Activated gamma-delta T cell treated with anti-CD3 and anti-CD28 coated beads, Interleukin-2, amount 50 U/mL, for 16 hours (primary cell): ENCODE data around the gene STX1B.
"Not testable (repeated sequence)": the region's sequence is repeated elsewhere in the genome, so short reads cannot be mapped to it uniquely, and the experiment has no call there.

Experiments used
- DNase-seq: peaks from one replicate; pipeline ENCODE4 v3.0.0-alpha.2; 2020; ENCODE audit warnings: low read depth

Gene STX1B

GRCh38 chr16:30951750-30952149, 58.7 kb downstream of the STX1B start:
- no peak for DNase-seq

GRCh38 chr16:30951193-30951592, 59.2 kb downstream of the STX1B start:
- no peak for DNase-seq

DNA sequence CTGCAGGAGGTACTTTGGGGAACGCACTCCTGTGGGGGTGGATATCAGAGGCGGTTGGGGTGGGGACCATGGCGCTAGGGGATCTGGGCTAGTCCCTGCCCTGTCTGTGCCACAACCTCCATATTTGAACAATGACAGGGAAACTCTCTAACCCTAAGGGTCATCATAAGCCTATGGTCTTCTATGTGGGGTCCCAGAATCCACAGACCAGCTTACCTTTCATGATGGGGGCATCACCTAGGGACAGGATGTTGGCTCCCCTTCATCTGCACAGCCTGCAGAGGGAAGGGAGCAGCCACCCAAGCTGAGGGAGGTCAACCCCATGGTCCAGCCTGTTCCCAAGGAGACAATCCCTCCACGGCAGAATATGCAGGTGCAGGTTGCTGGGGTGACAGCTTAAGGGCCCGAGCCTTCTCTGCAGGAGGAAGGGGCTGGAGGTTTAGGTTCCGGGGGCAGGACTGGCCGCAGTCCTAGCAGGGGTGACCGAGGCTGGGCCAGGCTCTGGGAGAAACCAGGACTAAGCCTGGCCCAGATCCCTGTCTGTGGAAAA, 59.8 kb downstream of the STX1B start:
- DNase-seq: no peak

DNA sequence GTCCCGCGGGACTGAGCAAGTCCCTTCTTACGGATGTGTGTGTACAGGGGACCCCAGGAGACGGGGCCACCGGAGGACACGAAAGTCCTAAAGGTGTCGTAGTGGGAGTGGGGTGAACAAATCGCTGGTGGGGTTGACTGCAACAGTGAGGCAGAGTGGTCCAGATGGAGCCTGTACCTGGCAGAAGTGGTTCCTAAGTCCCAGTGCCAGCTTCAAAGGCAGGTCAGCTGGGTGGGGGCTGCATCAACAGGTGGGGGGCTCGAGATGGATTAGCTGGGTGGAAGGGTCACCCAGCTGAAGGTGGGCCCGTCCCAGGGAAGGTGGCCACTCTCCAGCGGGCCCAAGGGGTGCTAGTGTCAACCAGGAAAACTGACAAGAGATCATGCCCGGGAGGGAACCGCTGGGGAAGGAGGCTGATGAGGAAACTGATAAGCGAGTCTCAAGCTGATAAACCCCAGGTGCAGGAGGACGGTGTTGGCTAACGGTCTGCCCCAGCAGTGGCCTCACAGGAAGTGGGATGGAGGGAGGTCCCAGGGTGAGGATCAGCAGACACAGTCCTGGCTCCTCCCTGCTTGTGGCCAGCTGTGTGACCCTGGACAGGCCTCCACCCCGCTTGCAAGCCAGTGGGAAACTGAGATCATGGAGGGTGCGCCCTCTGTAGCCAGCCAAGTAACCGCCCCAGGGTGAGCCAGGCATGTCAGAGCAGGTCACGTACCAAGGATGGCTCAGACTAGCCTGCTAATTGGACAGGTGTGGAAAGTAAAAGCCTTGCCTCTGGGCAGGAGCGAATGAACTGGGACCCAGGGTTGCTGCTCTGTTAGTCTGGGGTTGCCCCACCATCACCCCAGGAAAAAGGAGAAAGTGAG, 60.6 kb downstream of the STX1B start:
- no peak for DNase-seq

GRCh38 chr16:30948667-30949649, 61.5 kb downstream of the STX1B start, which contains the start of gene ORAI3:
TSS of gene ORAI3 (plus strand) at chr16:30949068. CDS start at chr16:30949290, 222 bp downstream.
- no peak for DNase-seq

- DNase-seq: no peak
These were observed 62.4 kb downstream of the STX1B start for GRCh38 chr16:30947859-30948666.

DNA sequence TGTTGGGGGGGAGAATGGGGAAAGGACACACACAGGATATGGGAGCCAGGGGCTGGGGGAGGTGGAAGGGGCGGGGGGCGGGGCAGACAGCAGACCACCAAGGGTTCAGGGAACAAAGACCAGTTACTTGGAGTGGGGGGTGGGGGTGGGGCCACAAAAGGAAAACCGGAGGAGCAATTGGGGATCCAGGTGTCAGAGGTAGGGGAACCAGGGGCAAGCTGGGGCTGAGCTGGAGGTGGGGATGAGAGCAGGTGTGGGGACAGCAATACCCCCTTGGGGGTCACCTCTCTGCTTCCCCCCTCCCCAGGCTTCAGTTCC, 62.9 kb downstream of the STX1B start:
- DNase-seq: no peak

DNA sequence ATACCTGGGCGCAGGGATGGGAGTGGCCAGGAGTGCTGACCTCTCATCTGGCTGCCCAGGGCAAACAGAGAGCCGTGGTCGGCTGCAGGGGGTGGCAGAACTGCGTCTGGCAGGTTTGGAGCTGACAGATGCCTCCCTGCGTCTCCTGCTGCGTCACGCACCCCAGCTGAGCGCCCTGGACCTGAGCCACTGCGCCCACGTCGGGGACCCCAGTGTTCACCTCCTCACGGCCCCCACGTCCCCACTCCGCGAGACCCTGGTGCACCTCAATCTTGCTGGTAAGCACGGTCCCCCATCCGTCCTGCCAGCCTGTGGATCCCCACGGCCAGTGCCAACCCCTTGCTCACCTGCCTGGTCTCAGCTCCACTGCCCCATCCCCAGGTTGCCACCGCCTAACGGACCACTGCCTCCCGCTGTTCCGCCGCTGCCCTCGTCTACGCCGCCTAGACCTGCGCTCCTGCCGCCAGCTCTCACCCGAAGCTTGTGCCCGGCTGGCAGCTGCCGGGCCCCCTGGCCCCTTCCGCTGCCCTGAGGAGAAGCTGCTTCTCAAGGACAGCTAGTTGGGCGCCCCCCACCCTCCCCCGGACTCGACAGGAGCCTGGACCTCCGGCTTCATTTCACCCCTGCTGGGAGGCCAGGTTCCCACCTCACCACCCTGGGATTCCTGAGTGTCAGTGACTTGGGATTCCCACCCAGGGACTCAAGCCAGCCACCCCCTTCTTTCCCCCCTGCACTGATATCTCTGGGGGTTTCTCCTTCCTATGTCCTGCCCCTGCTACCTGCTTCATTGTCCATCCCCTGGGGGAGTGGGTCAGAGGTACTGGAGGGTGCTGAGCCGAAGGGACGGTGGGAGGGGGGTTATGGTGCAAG, 63.5 kb downstream of the STX1B start:
- no peak for DNase-seq

DNA sequence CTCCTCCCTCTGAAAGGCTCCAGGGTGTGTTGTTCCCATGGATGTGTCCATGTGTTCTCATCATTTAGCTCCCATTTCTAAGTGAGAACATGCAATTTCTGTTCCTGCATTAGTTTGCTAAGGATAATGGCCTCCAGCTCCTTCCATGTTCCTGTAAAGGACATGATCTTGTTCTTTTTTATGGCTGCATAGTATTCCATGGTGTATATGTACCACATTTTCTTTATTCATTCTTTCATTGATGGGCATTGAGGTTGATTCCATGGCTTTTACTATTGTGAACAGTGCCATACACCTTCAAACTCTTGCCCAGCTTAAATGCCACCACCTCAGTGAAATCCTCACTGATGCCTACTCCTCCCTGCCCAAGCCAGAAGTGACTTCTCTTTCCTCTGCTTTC, 66.1 kb downstream of the STX1B start:
- no peak for DNase-seq

DNA sequence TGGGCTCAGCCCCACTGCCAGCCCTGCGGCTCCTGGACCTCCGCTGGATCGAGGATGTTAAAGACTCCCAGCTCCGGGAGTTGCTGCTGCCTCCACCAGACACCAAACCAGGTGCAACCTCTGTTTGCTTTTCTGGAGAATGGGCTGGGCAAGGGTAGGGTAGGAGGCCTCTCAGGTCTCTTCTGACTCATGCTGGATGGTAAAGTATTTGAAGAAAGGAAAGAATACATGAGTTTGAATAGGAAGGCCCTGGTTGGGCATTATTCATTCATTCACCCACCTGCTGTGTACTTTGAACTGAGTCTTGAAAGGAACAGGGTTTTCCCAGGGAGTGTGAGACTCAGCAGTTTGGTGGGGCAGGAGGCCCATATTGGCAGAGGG, 68.0 kb downstream of the STX1B start:
- DNase-seq: no peak

- peak; percentile 44 for DNase-seq
These were observed 68.6 kb downstream of the STX1B start for GRCh38 chr16:30941600-30942425.

DNA sequence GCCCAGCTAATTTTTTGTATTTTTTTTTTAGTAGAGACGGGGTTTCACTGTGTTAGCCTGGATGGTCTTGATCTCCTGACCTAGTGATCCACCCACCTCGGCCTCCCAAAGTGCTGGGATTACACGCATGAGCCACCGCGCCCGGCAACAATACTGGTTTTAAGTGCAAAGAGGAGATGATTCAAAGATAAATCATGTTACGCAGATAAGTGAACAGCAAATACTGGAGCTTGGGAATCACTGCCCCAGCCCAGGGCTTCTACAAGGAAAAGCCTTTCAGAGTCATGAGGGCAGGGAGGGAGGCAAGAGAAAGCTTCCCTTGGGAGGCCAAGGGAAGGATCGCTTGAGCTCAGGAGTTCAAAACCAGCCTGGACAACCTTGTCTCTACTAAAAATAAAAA, 70.9 kb downstream of the STX1B start:
- not testable (repeated sequence) for DNase-seq
